PC-3 (cell line): ENCODE data around the gene IFNGR2. TPM values are rescaled to one million over a fixed set of nuclear protein-coding genes. Genes with fewer than 3 reads are reported as not detected.

ENCODE experiments used
- ATAC-seq: fragments of 200-7000 bp; cut with Tn5 transposase; 2 replicates; pipeline ENCODE4 v1.9.1; 2020; ENCODE audit warnings: mild to moderate bottlenecking, moderate library complexity
- BruUV-seq: library from RNA; stranded (reverse); fragments of 400-500 nt; replicated peaks from 2 replicates; lab custom pipeline; 2021; lab: Mats Ljungman, UMichigan
- CTCF ChIA-PET: fragments of 300-600 bp; sonication (Branson Sonifier 250); formaldehyde crosslinking; loops from one replicate; lab custom pipeline; 2022; ENCODE audit warnings: antibody characterized with exemption; lab: Charles Lee
- POLR2A ChIA-PET: fragments of 300-600 bp; sonication (Branson Sonifier 250); formaldehyde crosslinking; loops from one replicate; lab custom pipeline; 2022; ENCODE audit warnings: antibody characterized with exemption; ENCODE audit not compliant: unreplicated experiment; lab: Charles Lee
- DNase-seq: peaks from one replicate; pipeline ENCODE4 v3.0.0-alpha.2; 2015
- H2AFZ ChIP-seq: fragments of 300-600 bp; sonication (generic); 2 replicates; pipeline ENCODE4 v1.6.0; 2016; ENCODE audit warnings: antibody characterized with exemption, low read length
- H3F3A ChIP-seq: fragments of 300-600 bp; sonication (generic); one replicate; pipeline ENCODE4 v1.6.0; 2017; ENCODE audit warnings: antibody characterized with exemption, low read length, control low read depth, mild to moderate bottlenecking; ENCODE audit not compliant: unreplicated experiment
- H3K27ac ChIP-seq: fragments of 300-600 bp; sonication (generic); 2 replicates; pipeline ENCODE4 v1.5.1; 2016; ENCODE audit warnings: mild to moderate bottlenecking, low read length
- H3K27me3 ChIP-seq: fragments of 300-600 bp; sonication (generic); 2 replicates; pipeline ENCODE4 v1.6.1; 2016; ENCODE audit warnings: low read length, mixed read lengths
- H3K36me3 ChIP-seq: fragments of 300-600 bp; sonication (generic); 2 replicates; pipeline ENCODE4 v1.6.1; 2016; ENCODE audit warnings: low read depth, mixed run types, low read length, mixed read lengths
- H3K4me1 ChIP-seq: fragments of 300-600 bp; sonication (generic); 2 replicates; pipeline ENCODE4 v1.5.1; 2016; ENCODE audit warnings: low read length; ENCODE audit not compliant: insufficient read depth
- H3K4me2 ChIP-seq: fragments of 300-600 bp; sonication (generic); 2 replicates; pipeline ENCODE4 v1.6.0; 2016; ENCODE audit warnings: low read length
- H3K4me3 ChIP-seq: fragments of 300-600 bp; sonication (generic); 2 replicates; pipeline ENCODE4 v1.5.1; 2016; ENCODE audit warnings: mild to moderate bottlenecking, low read length, mixed read lengths
- H3K79me2 ChIP-seq: fragments of 300-600 bp; sonication (generic); 2 replicates; pipeline ENCODE4 v1.6.1; 2017; ENCODE audit warnings: low read length, mixed read lengths
- H3K9ac ChIP-seq: fragments of 300-600 bp; sonication (generic); 2 replicates; pipeline ENCODE4 v1.6.0; 2016; ENCODE audit warnings: mild to moderate bottlenecking, low read length
- H3K9me2 ChIP-seq: fragments of 300-600 bp; sonication (generic); replicated peaks from 2 replicates; pipeline ENCODE4 v1.6.1; 2016; ENCODE audit warnings: mixed run types, low read length, mixed read lengths
- H3K9me3 ChIP-seq: fragments of 300-600 bp; sonication (generic); 2 replicates; pipeline ENCODE4 v1.6.1; 2016; ENCODE audit warnings: low read length, mixed read lengths
- H4K20me1 ChIP-seq: fragments of 300-600 bp; sonication (generic); 2 replicates; pipeline ENCODE4 v1.6.1; 2016; ENCODE audit warnings: low read length, mixed read lengths
- EZH2 ChIP-seq: fragments of 300-600 bp; sonication (generic); IDR thresholded peaks from one replicate; pipeline ENCODE4 v1.6.1; 2017; ENCODE audit warnings: antibody characterized with exemption, mild to moderate bottlenecking, low read length; ENCODE audit not compliant: unreplicated experiment
- EZH2phosphoT487 ChIP-seq: fragments of 300-600 bp; sonication (generic); IDR thresholded peaks from 2 replicates; pipeline ENCODE4 v1.6.1; 2018; ENCODE audit warnings: mild to moderate bottlenecking, antibody characterized with exemption, low read length, borderline replicate concordance
- intact Hi-C: fragments of 100-400 bp; cut with micrococcal nuclease; formaldehyde crosslinking; loops from 2 replicates; pipeline ENCODE4 v1.9.0; 2023
- total RNA-seq: library from RNA; depleted of rRNA; stranded (reverse); fragments of >200 nt; gene quantifications from 2 replicates; pipeline ENCODE4 v1.2.3, GENCODE V29; 2014
- TF ChIP-seq, protein P1 (sequence below): fragments of 300-600 bp; sonication (generic); conservative IDR thresholded peaks from 2 replicates; pipeline ENCODE4 v1.5.1; 2017; ENCODE audit warnings: antibody characterized with exemption, low read depth, mild to moderate bottlenecking, low read length

Gene IFNGR2
- total RNA-seq, 1 experiment from 2014 or later, result 37.8 TPM

DNA sequence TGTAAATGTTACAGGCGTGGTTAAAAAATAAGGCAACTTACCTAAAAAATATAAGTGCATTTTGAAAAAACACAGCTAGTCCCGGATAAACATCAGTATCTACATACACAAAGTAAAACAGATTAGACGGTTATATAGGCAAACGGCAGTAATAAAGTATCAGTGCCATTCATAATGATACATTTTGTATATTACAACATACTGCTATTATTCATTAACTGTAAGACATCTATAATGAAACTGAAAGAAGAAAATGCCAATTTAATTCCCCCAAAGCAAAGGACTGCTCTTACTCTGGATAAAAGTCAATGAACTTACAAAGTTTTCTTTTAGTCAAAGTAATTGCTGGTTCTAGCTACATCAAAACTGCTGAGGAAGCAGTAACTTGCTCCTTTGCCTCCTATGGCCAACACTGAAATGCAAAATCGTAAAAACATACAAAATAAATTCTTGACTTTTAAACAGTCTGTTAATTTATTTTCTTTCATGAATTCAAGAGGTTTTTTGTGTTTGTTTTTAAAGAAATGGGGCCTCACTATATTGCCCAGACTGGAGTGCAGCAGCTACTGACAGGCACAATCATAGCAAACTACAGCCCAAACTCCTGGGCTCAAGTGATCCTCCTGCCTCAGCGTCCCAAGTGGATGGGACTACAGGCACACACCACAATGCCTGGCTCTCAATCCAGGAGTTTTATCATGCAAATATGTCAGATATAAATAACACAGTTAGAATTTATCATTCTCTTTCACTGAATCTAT lies 52.7 kb downstream of the IFNGR2 start:
- H3K4me1 ChIP-seq, result peaks cover 20% of the 10 kb centered on the region
- H3K79me2 ChIP-seq, result no peaks in the 10 kb centered on the region
- H3K27ac ChIP-seq, result no peak overlapping the region
- DNase-seq (no peak), ATAC-seq (no peak)
- intact Hi-C loops, result no loop called here
- no peak overlapping the region for H3K4me3 ChIP-seq
- no peaks in the 10 kb centered on the region for H3K9me2 ChIP-seq
- no TSS peak for BruUV-seq
- H3K9me3 ChIP-seq, result no peaks in the 10 kb centered on the region
- ChIA-PET POLR2A (no interaction called here), CTCF (interaction anchor here (1.0 kb wide), 1 partner anchor 24 kb away, joined by 3 read pairs; the partner anchor contains the start of gene TMEM50B)
- TF ChIP-seq, protein P1, sequence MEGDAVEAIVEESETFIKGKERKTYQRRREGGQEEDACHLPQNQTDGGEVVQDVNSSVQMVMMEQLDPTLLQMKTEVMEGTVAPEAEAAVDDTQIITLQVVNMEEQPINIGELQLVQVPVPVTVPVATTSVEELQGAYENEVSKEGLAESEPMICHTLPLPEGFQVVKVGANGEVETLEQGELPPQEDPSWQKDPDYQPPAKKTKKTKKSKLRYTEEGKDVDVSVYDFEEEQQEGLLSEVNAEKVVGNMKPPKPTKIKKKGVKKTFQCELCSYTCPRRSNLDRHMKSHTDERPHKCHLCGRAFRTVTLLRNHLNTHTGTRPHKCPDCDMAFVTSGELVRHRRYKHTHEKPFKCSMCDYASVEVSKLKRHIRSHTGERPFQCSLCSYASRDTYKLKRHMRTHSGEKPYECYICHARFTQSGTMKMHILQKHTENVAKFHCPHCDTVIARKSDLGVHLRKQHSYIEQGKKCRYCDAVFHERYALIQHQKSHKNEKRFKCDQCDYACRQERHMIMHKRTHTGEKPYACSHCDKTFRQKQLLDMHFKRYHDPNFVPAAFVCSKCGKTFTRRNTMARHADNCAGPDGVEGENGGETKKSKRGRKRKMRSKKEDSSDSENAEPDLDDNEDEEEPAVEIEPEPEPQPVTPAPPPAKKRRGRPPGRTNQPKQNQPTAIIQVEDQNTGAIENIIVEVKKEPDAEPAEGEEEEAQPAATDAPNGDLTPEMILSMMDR, result no peak
- no peak for TF ChIP-seq EZH2phosphoT487
- TF ChIP-seq EZH2, result no peak
- H3K36me3 ChIP-seq, result peaks cover 18% of the 10 kb centered on the region; the same call in 1 of the 2 replicates
- H3K4me2 ChIP-seq, result no peak overlapping the region
- peaks cover 5% of the 10 kb centered on the region for H3F3A ChIP-seq
- no peak overlapping the region for H3K9ac ChIP-seq
- H2AFZ ChIP-seq, result no peak overlapping the region
- no peaks in the 10 kb centered on the region for H3K27me3 ChIP-seq
- no peaks in the 10 kb centered on the region for H4K20me1 ChIP-seq

DNA sequence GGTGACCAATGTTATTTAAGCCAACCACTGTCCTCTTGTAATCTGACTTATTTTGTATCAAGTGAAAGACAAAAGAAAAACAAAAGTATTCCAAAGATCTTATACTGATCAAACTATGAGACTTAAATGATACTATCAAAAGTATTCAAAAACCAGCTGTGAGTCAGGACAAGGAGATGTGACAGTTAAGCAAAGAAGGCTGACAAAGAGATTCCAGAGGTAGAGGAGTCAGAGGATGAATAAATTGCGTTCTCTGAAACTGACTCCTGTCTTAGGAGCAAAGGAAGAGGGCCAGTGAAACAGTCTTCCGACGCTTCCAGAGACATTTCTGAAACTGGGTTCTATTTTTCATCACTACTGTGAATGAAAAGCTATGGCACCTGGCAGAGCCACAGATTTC lies 55.6 kb downstream of the IFNGR2 start:
- no peak for ATAC-seq
- H3K9ac ChIP-seq, result no peak overlapping the region
- no peaks in the 10 kb centered on the region for H3K27me3 ChIP-seq
- POLR2A ChIA-PET, result interaction anchor here (0.5 kb wide), 1 partner anchor 21 kb away, joined by 23 read pairs; the partner anchor contains the start of gene TMEM50B
- peaks cover 18% of the 10 kb centered on the region; the same call in 1 of the 2 replicates for H3K36me3 ChIP-seq
- no peaks in the 10 kb centered on the region for H3K4me1 ChIP-seq
- no peak for TF ChIP-seq EZH2
- no peak for TF ChIP-seq EZH2phosphoT487
- TF ChIP-seq, protein P1, result no peak
- BruUV-seq, result no TSS peak
- CTCF ChIA-PET, result no interaction called here
- H3K9me2 ChIP-seq, result no peaks in the 10 kb centered on the region
- no peak overlapping the region for H3K4me3 ChIP-seq
- H3K4me2 ChIP-seq, result no peak overlapping the region
- no peak overlapping the region for H3K27ac ChIP-seq
- intact Hi-C loops, result no loop called here
- no peaks in the 10 kb centered on the region for H3K79me2 ChIP-seq
- no peaks in the 10 kb centered on the region for H3K9me3 ChIP-seq
- H2AFZ ChIP-seq, result no peak overlapping the region
- H4K20me1 ChIP-seq, result no peaks in the 10 kb centered on the region
- no peaks in the 10 kb centered on the region for H3F3A ChIP-seq
- DNase-seq, result no peak
